K562 (cell line): ENCODE measurements around the gene HOXB8. TPM values are rescaled to one million over a fixed set of nuclear protein-coding genes. Genes with fewer than 3 reads are reported as not detected.
A peak's percentile ranks its signal among the peaks of the same experiment; 100 is the strongest.

Source experiments
- ARID3A ChIP-seq: IDR thresholded peaks from 2 replicates; pipeline ENCODE4 v1.6.1; 2012; ENCODE audit warnings: low read depth, low read length, improper control_type of control experiment, borderline replicate concordance
- DACH1 ChIP-seq: fragments of 450-650 bp; IDR thresholded peaks from 2 replicates; pipeline ENCODE4 v1.6.1; 2018; ENCODE audit not compliant: partially characterized antibody
- ELF1 ChIP-seq: fragments of 200-800 bp; sonication (Bioruptor generic); IDR thresholded peaks from 2 replicates; pipeline ENCODE4 v1.6.1; 2016; ENCODE audit warnings: missing genetic modification characterization, missing compliant biosample characterization
- ELF4 ChIP-seq: fragments of 450-650 bp; formaldehyde crosslinking; IDR thresholded peaks from 2 replicates; pipeline ENCODE4 v1.4.0; 2022; ENCODE audit warnings: missing genetic modification characterization
- FOXK1 ChIP-seq: sonication (generic); formaldehyde crosslinking; IDR thresholded peaks from 2 replicates; pipeline ENCODE4 v1.8.0; 2022; ENCODE audit warnings: missing genetic modification reagents, mild to moderate bottlenecking, borderline replicate concordance
- FOXK2 ChIP-seq, 2 experiments: fragments of 450-650 bp; IDR thresholded peaks in 1 of 2; conservative IDR thresholded peaks in 1 of 2; 2 replicates each; pipeline ENCODE4 v1.6.1; 2016; ENCODE audit warnings: low read depth in 2 of 2, mild to moderate bottlenecking in 1 of 2
- FOXO4 ChIP-seq: fragments of 450-650 bp; formaldehyde crosslinking; IDR thresholded peaks from 2 replicates; pipeline ENCODE4 v1.4.0; 2020; ENCODE audit warnings: mild to moderate bottlenecking, moderate library complexity
- HCFC1 ChIP-seq: IDR thresholded peaks from 2 replicates; pipeline ENCODE4 v1.6.1; 2012; ENCODE audit warnings: low read depth, low read length, improper control_type of control experiment
- HNRNPH1 ChIP-seq: fragments of 200-400 bp; formaldehyde crosslinking; optimal IDR thresholded peaks from 2 replicates; pipeline ENCODE3; 2017; ENCODE audit warnings: low read depth, mild to moderate bottlenecking, low read length, moderate library complexity
- IRF2 ChIP-seq: sonication (generic); formaldehyde crosslinking; IDR thresholded peaks from 2 replicates; pipeline ENCODE4 v1.8.1; 2022; ENCODE audit warnings: mild to moderate bottlenecking, missing genetic modification reagents
- MEF2D ChIP-seq: conservative IDR thresholded peaks from 2 replicates; pipeline ENCODE4 v1.6.1; 2016; ENCODE audit warnings: low read depth, missing genetic modification characterization, missing compliant biosample characterization
- MEIS2 ChIP-seq: fragments of 450-650 bp; IDR thresholded peaks from 2 replicates; pipeline ENCODE4 v1.6.1; 2014; ENCODE audit warnings: mild to moderate bottlenecking; ENCODE audit not compliant: partially characterized antibody
- MLLT1 ChIP-seq, 2 experiments: fragments of 450-650 bp; IDR thresholded peaks; 2 replicates each; pipeline ENCODE4 v1.6.1; 2016
- TCF7 ChIP-seq: sonication (generic); IDR thresholded peaks from 2 replicates; pipeline ENCODE4 v1.6.1; 2016; ENCODE audit warnings: antibody characterized with exemption, borderline replicate concordance
- TEAD2 ChIP-seq: fragments of 450-650 bp; IDR thresholded peaks from 2 replicates; pipeline ENCODE4 v1.6.1; 2016; ENCODE audit warnings: missing genetic modification characterization, control low read depth, missing compliant biosample characterization
- TGIF2 ChIP-seq: sonication (generic); formaldehyde crosslinking; IDR thresholded peaks from 2 replicates; pipeline ENCODE4 v1.8.1; 2022; ENCODE audit warnings: mild to moderate bottlenecking, missing genetic modification reagents, moderate library complexity
- ZBED1 ChIP-seq: IDR thresholded peaks from 2 replicates; pipeline ENCODE4 v1.6.1; 2014
- ZFP91 ChIP-seq: sonication (generic); formaldehyde crosslinking; IDR thresholded peaks from 2 replicates; pipeline ENCODE4 v1.8.0; 2022; ENCODE audit warnings: mild to moderate bottlenecking, missing genetic modification reagents
- ZNF512 ChIP-seq: IDR thresholded peaks from 2 replicates; pipeline ENCODE4 v1.6.1; 2016; ENCODE audit warnings: missing genetic modification characterization, missing compliant biosample characterization
- polyA plus RNA-seq, 8 experiments: library from polyadenylated mRNA; depleted of rRNA in 4 of 8; stranded (reverse) in 5 of 8; unstranded in 3 of 8; fragments of >200 nt; fragmentation: Nextera tagmentation in 2 of 8; fragmentation: Illumina TruSeq in 1 of 8; extraction: Ambion mirVana in 2 of 8; extraction: Trizol in 1 of 8; gene quantifications; 2 replicates each; pipeline versions ENCODE4 v1.2.1 to v1.2.3, GENCODE V29; 2011 to 2014; ENCODE audit warnings: inconsistent platforms in 1 of 8, missing spikeins in 1 of 8
- total RNA-seq, 7 experiments: library from RNA; depleted of rRNA in 6 of 7; stranded (reverse); fragments of >200 nt in 6 of 7; fragmentation: Illumina TruSeq in 2 of 7; extraction: Trizol in 2 of 7; gene quantifications; 2 replicates each; pipeline versions ENCODE4 v1.2.1 to v1.2.3, GENCODE V29; 2011 to 2021; ENCODE audit warnings: low replicate concordance in 1 of 7

Gene HOXB8
- total and polyA plus RNA-seq, 9 of the 15 experiments (the other 6 are each of a cell fraction or from before 2014, with no cell fraction given), result 0.52 to 23.8 (median 3.6) TPM

GRCh38 chr17:48626245-48627117 lies 11.4 kb upstream of the HOXB8 start, which contains the start of gene HOXB9 (continued):
- TF ChIP-seq ZFP91 (CRISPR knock-in tag) (no peak), ELF1 (tag) (no peak), FOXK2 (conservative IDR thresholded peaks at IDR 0.05 in 1 of 2, IDR thresholded peaks at IDR 0.05 in 1 of 2; ENCODE audit: low read depth in 2 of 2) (peak; percentile 51 to 71; a peak in 3 of 4 replicates), DACH1 (peak; percentile 66), ARID3A (peak; percentile 99), FOXO4 (CRISPR knock-in tag) (no peak), TGIF2 (CRISPR knock-in tag) (no peak), MLLT1 (IDR thresholded peaks at IDR 0.05) (peak; percentile 23 to 65; a peak in 3 of 4 replicates), MEF2D (0 out of 2 replicates have a peak, but pooled peaks have one; percentile 33), HCFC1 (peak; percentile 51), ZNF512 (tag) (no peak), HNRNPH1 (no peak), FOXK1 (no peak), TEAD2 (tag) (peak; percentile 21; the same call in 1 of the 2 replicates), ZBED1 (peak; percentile 89; the same call in 1 of the 2 replicates), ELF4 (CRISPR knock-in tag) (no peak; the same call in 1 of the 2 replicates), MEIS2 (peak; percentile 100), TCF7 (no peak), IRF2 (CRISPR knock-in tag) (no peak)
